ENCODE measurements around the gene SPATA18.

SPATA18 gene

GRCh38 chr4:52107745-52108144 is 56.6 kb downstream of the SPATA18 start:
- no peak for DNase-seq (ENCODE audit: low read depth in 2 of 2)
- no peak overlapping the region for H3K4me3 ChIP-seq (replicated peaks in 1 of 2; ENCODE audit: low read depth in 2 of 2, low read length in 2 of 2)
- TF ChIP-seq, protein P1, sequence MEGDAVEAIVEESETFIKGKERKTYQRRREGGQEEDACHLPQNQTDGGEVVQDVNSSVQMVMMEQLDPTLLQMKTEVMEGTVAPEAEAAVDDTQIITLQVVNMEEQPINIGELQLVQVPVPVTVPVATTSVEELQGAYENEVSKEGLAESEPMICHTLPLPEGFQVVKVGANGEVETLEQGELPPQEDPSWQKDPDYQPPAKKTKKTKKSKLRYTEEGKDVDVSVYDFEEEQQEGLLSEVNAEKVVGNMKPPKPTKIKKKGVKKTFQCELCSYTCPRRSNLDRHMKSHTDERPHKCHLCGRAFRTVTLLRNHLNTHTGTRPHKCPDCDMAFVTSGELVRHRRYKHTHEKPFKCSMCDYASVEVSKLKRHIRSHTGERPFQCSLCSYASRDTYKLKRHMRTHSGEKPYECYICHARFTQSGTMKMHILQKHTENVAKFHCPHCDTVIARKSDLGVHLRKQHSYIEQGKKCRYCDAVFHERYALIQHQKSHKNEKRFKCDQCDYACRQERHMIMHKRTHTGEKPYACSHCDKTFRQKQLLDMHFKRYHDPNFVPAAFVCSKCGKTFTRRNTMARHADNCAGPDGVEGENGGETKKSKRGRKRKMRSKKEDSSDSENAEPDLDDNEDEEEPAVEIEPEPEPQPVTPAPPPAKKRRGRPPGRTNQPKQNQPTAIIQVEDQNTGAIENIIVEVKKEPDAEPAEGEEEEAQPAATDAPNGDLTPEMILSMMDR (IDR thresholded peaks at IDR 0.05; ENCODE audit: low read depth, low read length): peak; percentile 11

DNA sequence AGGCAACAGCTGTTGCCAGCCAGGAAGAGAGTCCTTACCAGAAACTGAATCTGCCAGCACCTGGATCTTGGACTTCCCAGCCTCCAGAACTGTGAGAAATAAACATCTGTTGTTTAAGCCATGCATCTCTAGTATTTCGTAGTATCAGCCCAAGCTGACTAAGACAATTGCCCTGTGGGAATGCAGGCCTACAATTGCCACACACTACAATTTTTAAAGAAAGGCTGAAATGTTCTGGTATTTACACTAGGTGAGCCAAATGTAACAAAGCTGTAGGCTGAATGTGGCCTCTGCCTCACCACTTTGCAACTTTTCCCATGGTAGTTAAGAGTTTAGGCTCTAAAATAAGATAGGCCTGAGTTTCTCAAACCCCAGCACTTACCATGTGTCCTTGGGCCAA is 59.1 kb downstream of the SPATA18 start:
- peak in 1 of 2 donors; percentile 75 for DNase-seq (ENCODE audit: low read depth in 2 of 2)
- TF ChIP-seq, protein P1 (IDR thresholded peaks at IDR 0.05; ENCODE audit: low read depth, low read length): no peak
- no peak overlapping the region for H3K4me3 ChIP-seq (replicated peaks in 1 of 2; ENCODE audit: low read depth in 2 of 2, low read length in 2 of 2)

DNA sequence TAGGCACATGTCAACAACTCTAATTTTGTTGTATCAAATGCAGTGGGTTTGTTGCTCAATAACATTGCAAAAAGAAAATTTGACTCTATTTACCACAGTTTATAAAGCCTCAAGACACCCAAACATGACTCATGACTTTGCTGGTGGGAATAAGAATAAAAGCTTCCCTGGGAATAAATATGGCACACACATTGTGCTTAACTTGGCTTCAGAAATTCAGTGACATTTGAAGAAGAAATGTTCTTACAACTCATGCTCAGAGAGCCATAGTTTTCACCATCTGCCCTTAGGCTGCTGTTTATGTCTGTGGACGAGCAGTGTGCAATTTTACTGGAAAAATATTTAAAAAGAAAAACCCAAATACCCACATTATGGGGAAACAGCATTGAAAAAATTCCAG is 60.9 kb downstream of the SPATA18 start:
- no peak overlapping the region for H3K4me3 ChIP-seq (replicated peaks in 1 of 2; ENCODE audit: low read depth in 2 of 2, low read length in 2 of 2)
- DNase-seq (ENCODE audit: low read depth in 2 of 2): peak in 1 of 2 donors; percentile 16
- TF ChIP-seq, protein P1 (IDR thresholded peaks at IDR 0.05; ENCODE audit: low read depth, low read length): no peak

DNA sequence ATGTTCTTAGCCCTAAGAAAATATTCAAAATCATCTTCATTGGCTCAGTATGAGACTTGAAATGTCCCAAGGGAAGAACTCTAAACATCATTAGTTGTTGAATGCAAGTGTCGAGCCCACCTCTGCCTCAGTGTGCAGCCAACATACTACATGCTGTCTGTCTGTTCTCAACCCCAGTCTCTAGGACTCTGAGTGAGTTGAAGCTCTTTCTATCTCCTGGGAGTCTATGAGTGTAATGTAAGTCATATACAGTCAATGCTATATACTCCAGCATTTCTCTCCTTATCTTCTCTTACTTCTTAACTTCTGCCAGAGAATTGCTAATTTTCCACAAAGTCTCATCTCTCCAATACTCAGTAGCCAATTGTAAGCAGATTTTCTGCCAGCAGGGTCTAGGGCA is 61.3 kb downstream of the SPATA18 start:
- TF ChIP-seq, protein P1 (IDR thresholded peaks at IDR 0.05; ENCODE audit: low read depth, low read length): no peak
- DNase-seq (ENCODE audit: low read depth in 2 of 2): no peak
- no peak overlapping the region for H3K4me3 ChIP-seq (replicated peaks in 1 of 2; ENCODE audit: low read depth in 2 of 2, low read length in 2 of 2)

DNA sequence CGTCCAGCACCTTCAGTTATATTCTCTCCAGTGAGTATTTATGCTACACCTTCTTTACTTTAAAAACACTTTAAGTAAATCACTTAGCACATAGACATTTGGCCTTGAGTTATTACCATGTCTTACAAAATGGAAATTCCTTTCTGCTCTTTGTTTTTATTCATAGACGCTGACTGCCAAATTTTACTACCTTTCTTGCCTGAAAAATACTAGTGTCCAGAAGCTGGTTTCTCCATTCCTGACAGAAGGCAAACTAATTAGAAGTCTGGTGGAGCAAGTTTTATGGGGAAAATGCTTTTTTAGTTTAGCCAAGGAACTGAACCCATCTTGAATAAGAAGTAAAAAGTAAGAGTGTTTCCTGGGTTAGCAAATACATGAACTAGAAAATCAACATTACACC is 65.5 kb downstream of the SPATA18 start:
- TF ChIP-seq, protein P1 (IDR thresholded peaks at IDR 0.05; ENCODE audit: low read depth, low read length): no peak
- H3K4me3 ChIP-seq (replicated peaks in 1 of 2; ENCODE audit: low read depth in 2 of 2, low read length in 2 of 2): no peak overlapping the region
- no peak for DNase-seq (ENCODE audit: low read depth in 2 of 2)

- no peak for DNase-seq (ENCODE audit: low read depth in 2 of 2)
- TF ChIP-seq, protein P1 (IDR thresholded peaks at IDR 0.05; ENCODE audit: low read depth, low read length): no peak
- H3K4me3 ChIP-seq (replicated peaks in 1 of 2; ENCODE audit: low read depth in 2 of 2, low read length in 2 of 2): no peak overlapping the region
Measured at GRCh38 chr4:52126226-52126625, 75.1 kb downstream of the SPATA18 start.

GRCh38 chr4:52126966-52127365 is 75.9 kb downstream of the SPATA18 start:
- H3K4me3 ChIP-seq (replicated peaks in 1 of 2; ENCODE audit: low read depth in 2 of 2, low read length in 2 of 2): no peak overlapping the region
- TF ChIP-seq, protein P1 (IDR thresholded peaks at IDR 0.05; ENCODE audit: low read depth, low read length): no peak
- DNase-seq (ENCODE audit: low read depth in 2 of 2): peak in 1 of 2 donors; percentile 82

Data from cardiac fibroblast (primary cell).